ENCODE data around the gene SPOP. TPM values are rescaled to one million over a fixed set of nuclear protein-coding genes. Genes with fewer than 3 reads are reported as not detected.

Gene SPOP
- total RNA-seq, 1 donor from 2014 or later, result 87.3 TPM

DNA sequence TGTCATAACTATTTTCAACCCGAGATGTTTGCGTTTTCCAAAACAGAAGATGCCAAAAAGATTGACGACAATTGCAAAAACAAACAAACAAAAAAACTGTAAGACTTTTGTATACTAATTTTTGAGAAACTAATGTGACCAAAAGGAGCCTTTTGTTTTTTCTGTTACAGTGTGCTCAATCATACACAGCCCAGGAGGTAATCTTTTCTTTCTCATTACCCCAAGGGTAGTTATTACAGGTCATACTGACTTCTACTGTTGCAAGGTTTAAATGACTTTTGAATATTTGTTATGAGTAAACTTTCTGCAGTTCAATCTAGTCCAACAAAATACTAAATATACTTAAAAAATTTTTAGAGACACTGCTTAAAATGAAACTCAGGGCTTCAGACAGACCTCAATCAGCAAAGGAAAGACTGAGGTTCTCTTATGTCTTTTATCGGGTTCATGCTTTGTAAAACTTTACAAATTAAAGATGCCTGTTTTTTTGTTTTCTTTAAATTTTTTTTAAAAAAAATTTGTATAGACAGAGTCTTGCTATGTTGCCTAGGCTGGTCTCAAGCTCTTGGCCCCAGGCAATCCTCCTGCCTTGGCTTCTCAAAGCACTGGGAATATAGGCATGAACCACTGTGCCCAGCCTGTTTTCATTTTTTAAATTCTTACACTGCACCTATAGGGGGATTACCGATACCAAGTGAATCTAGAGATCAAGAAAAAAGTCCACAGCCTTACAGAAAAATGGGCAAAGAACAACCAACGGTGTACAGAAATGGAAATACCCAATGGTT lies 47.6 kb downstream of the SPOP start:
- Histone ChIP-seq H3K4me1 (peaks cover 64% of the 10 kb centered on the region), H3K4me3 (no peak overlapping the region), H3K9me3 (no peaks in the 10 kb centered on the region), H3K36me3 (no peaks in the 10 kb centered on the region), H3K27me3 (no peaks in the 10 kb centered on the region), H3K27ac (no peak overlapping the region)
- no peak for ATAC-seq
- TF ChIP-seq, protein P1, sequence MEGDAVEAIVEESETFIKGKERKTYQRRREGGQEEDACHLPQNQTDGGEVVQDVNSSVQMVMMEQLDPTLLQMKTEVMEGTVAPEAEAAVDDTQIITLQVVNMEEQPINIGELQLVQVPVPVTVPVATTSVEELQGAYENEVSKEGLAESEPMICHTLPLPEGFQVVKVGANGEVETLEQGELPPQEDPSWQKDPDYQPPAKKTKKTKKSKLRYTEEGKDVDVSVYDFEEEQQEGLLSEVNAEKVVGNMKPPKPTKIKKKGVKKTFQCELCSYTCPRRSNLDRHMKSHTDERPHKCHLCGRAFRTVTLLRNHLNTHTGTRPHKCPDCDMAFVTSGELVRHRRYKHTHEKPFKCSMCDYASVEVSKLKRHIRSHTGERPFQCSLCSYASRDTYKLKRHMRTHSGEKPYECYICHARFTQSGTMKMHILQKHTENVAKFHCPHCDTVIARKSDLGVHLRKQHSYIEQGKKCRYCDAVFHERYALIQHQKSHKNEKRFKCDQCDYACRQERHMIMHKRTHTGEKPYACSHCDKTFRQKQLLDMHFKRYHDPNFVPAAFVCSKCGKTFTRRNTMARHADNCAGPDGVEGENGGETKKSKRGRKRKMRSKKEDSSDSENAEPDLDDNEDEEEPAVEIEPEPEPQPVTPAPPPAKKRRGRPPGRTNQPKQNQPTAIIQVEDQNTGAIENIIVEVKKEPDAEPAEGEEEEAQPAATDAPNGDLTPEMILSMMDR (IDR thresholded peaks at IDR 0.05), result no peak
- intact Hi-C loops (cut with DNase I), result no loop called here
- no peak for DNase-seq

DNA sequence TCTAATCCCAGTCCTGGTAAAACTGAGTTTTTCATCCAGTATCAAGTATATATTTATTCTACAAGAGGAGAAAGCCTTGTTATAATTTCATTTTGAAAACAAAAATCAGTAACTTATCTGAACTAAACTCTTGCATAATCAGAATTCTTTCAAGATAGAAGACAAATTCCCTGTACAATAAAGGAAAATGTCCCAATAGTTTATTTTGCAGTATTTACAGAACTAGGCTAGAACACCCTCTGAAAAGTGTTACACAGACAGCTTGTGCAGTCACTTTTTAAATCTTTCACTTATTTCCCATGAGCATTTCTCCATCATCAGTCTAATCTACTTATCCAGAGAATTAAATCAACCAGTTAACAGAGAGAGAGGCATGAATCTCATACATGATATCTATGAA lies 48.5 kb downstream of the SPOP start:
- no peaks in the 10 kb centered on the region for H3K36me3 ChIP-seq
- no peaks in the 10 kb centered on the region for H3K27me3 ChIP-seq
- no peaks in the 10 kb centered on the region for H3K9me3 ChIP-seq
- H3K4me1 ChIP-seq, result peaks cover 58% of the 10 kb centered on the region
- peak overlapping the region; percentile 43 for H3K27ac ChIP-seq
- TF ChIP-seq, protein P1 (IDR thresholded peaks at IDR 0.05), result no peak
- DNase-seq (no peak), ATAC-seq (no peak)
- no peak overlapping the region for H3K4me3 ChIP-seq
- intact Hi-C loops (cut with DNase I), result no loop called here

DNA sequence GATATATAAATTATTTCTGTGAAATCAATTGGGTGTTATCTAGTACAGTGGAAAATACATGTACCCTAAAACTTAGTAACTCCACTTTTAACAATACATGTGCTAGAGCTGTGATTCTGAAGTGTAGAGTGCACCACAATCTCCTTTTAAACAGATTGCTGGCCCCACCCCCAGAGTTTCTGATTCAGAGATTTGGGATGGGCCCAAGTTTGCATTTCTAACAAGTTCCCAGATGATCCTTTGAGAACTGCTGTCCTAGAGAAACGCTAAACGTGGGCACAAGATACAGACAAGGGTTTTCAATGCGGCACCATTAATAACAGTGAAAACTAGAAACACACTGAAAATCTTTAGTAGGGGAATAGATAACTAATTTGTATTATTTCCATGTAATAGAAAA lies 53.0 kb downstream of the SPOP start:
- Histone ChIP-seq H3K4me3 (no peak overlapping the region), H3K4me1 (peaks cover 28% of the 10 kb centered on the region), H3K9me3 (no peaks in the 10 kb centered on the region), H3K27me3 (no peaks in the 10 kb centered on the region), H3K36me3 (peaks cover 30% of the 10 kb centered on the region), H3K27ac (no peak overlapping the region)
- DNase-seq (no peak), ATAC-seq (no peak)
- intact Hi-C loops (cut with DNase I), result no loop called here
- TF ChIP-seq, protein P1 (IDR thresholded peaks at IDR 0.05), result no peak

DNA sequence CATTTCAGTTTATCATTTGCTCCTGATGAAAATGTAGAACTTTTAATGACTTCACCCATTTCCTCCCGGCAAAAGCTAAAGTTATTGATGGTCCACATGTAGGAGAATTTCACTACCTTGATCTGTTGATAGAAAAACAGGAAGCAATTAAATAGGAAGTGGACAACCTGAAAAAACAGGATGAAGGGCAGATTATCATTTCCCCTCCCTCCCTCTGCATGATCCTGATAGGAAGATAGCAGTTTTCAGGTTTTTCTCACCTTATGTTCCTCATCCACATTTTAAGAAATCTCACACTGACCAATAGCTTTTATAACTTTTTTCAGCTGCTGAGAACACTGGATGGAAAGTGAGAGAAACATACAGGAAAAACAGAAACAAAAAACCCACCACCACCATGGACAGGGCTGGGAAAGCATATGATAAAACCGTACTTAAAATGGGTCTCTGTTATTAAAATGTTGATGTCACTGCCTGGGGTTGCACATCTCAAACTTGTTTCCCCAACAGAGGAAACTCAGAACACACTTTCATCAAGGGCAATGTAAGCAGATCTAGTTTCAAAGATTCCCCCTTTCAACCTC lies 55.9 kb downstream of the SPOP start:
- DNase-seq, result no peak
- Histone ChIP-seq H3K4me3 (no peak overlapping the region), H3K27me3 (no peaks in the 10 kb centered on the region), H3K27ac (no peak overlapping the region), H3K36me3 (peaks cover 55% of the 10 kb centered on the region), H3K4me1 (peaks cover 5% of the 10 kb centered on the region), H3K9me3 (no peaks in the 10 kb centered on the region)
- ATAC-seq, result no peak
- TF ChIP-seq, protein P1 (IDR thresholded peaks at IDR 0.05), result no peak
- intact Hi-C loops (cut with DNase I), result no loop called here

DNA sequence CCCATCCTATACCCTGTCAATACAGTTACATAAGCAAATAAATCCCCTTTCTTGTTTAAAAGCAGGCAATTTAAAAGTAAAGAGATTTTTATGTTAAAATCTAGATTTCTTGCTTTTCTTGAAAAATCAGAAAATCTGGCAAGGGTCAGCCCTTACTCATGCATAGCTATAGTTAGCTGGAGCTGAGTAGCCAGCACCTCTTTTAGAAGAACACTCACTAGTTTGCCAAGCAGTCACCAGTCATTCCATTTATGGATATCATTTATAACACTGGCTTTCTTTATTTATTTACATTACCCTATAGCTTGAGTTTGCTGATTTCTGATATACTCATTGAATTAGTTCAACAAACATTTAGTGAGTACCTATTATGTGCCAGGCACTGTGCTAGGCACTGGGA lies 56.5 kb downstream of the SPOP start:
- Histone ChIP-seq H3K36me3 (peaks cover 55% of the 10 kb centered on the region), H3K9me3 (no peaks in the 10 kb centered on the region), H3K27ac (no peak overlapping the region), H3K27me3 (no peaks in the 10 kb centered on the region), H3K4me3 (no peak overlapping the region), H3K4me1 (peaks cover 8% of the 10 kb centered on the region)
- TF ChIP-seq, protein P1 (IDR thresholded peaks at IDR 0.05), result no peak
- intact Hi-C loops (cut with DNase I), result no loop called here
- no peak for DNase-seq
- ATAC-seq, result no peak
